ENCODE results near the gene MYPOP. TPM values are rescaled to one million over a fixed set of nuclear protein-coding genes. Genes with fewer than 3 reads are reported as not detected.

The MYPOP gene
- total and polyA plus RNA-seq, 9 donors = 3.0 to 9.1 (median 5.0) TPM

DNA sequence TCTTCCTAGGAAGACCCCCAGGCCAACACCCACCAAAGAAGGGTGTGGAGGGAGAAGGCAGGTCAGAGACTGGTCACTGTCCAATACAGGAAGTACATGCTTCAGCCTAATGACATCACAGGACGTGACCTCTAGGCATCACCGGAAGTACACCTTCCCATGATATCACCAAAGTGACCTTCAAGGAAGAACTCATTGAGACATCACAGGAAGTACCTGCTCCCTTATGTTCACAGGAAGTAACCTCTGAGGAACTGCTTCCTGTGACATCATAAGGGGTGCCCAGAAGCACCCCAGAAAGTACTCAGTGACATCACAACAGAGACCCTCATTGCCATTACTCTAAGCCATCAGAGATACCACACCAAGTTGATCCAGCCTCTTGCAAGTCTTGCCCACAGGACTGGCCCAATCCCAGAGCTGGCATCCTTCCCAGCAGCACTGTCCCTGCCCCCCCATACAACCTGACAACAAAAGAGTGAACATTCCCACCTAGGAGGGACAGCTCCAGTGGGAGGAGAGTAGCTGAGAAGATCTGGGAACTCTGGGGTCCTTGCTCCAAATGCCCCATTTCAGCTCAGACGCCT, 36.4 kb upstream of the MYPOP start:
- Histone ChIP-seq H3K36me3 (no peaks in the 10 kb centered on the region), H3K4me1 (ENCODE audit: insufficient read depth) (no peaks in the 10 kb centered on the region), H3K27ac (no peak overlapping the region), H3K27me3 (no peaks in the 10 kb centered on the region), H3K9me3 (peaks cover 0 to 9% of the 10 kb centered on the region in 2 donors), H3K4me3 (no peak overlapping the region)
- DNase-seq = no peak
- TF ChIP-seq EP300 (IDR thresholded peaks at IDR 0.05) = no peak
- no peak for TF ChIP-seq CTCF (IDR thresholded peaks at IDR 0.05)
- no peak for TF ChIP-seq POLR2A (IDR thresholded peaks at IDR 0.05)
- 75 to 84% (median 76%) methylated on average over 3 of the region's 3 CpGs for WGBS, 3 donors
- intact Hi-C loops (cut with DNase I) = no loop called here

GRCh38 chr19:45935267-45935666, 32.9 kb upstream of the MYPOP start:
- no peak for DNase-seq
- H3K36me3 ChIP-seq = no peaks in the 10 kb centered on the region
- no peaks in the 10 kb centered on the region for H3K4me1 ChIP-seq (ENCODE audit: insufficient read depth)
- H3K27ac ChIP-seq = no peak overlapping the region
- peaks cover 0 to 7% of the 10 kb centered on the region in 2 donors for H3K9me3 ChIP-seq
- H3K4me3 ChIP-seq = no peak overlapping the region
- H3K27me3 ChIP-seq = no peaks in the 10 kb centered on the region
- 58 to 71% (median 65%) methylated on average over 19 of the region's 19 CpGs for WGBS, 3 donors
- intact Hi-C loops (cut with DNase I) = no loop called here
- TF ChIP-seq CTCF (IDR thresholded peaks at IDR 0.05) = no peak
- TF ChIP-seq POLR2A (IDR thresholded peaks at IDR 0.05) = no peak
- no peak for TF ChIP-seq EP300 (IDR thresholded peaks at IDR 0.05)

- H3K36me3 ChIP-seq = no peaks in the 10 kb centered on the region
- no peaks in the 10 kb centered on the region for H3K27me3 ChIP-seq
- intact Hi-C loops (cut with DNase I) = no loop called here
- H3K4me3 ChIP-seq = no peak overlapping the region
- DNase-seq = no peak
- TF ChIP-seq POLR2A (IDR thresholded peaks at IDR 0.05) (no peak), CTCF (IDR thresholded peaks at IDR 0.05) (no peak), EP300 (IDR thresholded peaks at IDR 0.05) (no peak)
- H3K27ac ChIP-seq = no peak overlapping the region
- WGBS, 3 donors = 13 to 23% (median 17%) methylated on average over 19 of the region's 19 CpGs
- H3K9me3 ChIP-seq = peaks cover 0 to 6% of the 10 kb centered on the region in 2 donors
- H3K4me1 ChIP-seq (ENCODE audit: insufficient read depth) = no peaks in the 10 kb centered on the region
These were observed 32.3 kb upstream of the MYPOP start for GRCh38 chr19:45934551-45935230.

DNA sequence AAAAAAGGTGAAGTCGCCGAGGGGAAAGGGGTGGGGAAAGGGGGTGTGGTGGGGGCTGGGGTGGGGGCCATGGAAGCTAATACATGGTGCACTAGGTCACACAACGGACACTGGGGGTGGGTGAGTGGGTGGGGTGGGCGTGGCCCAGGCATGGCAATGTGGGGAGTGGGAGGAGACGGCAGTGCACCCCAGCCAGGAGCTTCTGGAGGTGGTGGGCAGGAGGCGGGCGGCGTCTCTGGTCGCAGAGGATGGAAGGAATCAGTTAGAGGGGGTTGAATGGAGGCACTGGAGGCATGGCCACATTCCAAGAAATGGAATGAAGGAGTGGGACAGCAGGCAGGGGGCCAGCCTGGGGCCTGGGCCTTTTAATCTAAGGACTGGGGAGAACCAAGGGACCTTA, 31.3 kb upstream of the MYPOP start:
- Histone ChIP-seq H3K27me3 (no peaks in the 10 kb centered on the region), H3K9me3 (peaks cover 0 to 6% of the 10 kb centered on the region in 2 donors), H3K4me3 (no peak overlapping the region), H3K36me3 (no peaks in the 10 kb centered on the region), H3K27ac (no peak overlapping the region), H3K4me1 (ENCODE audit: insufficient read depth) (no peaks in the 10 kb centered on the region)
- 47 to 54% (median 51%) methylated on average over 9 of the region's 9 CpGs for WGBS, 3 donors
- DNase-seq = no peak
- intact Hi-C loops (cut with DNase I) = no loop called here
- TF ChIP-seq CTCF (IDR thresholded peaks at IDR 0.05) (no peak), POLR2A (IDR thresholded peaks at IDR 0.05) (no peak), EP300 (IDR thresholded peaks at IDR 0.05) (no peak)

Measured in ovary (tissue), 9 donors.